ENCODE results near the gene CYB5B. TPM values are rescaled to one million over a fixed set of nuclear protein-coding genes. Genes with fewer than 3 reads are reported as not detected.

Gene CYB5B
- total RNA-seq, 1 donor, result 67.7 TPM

DNA sequence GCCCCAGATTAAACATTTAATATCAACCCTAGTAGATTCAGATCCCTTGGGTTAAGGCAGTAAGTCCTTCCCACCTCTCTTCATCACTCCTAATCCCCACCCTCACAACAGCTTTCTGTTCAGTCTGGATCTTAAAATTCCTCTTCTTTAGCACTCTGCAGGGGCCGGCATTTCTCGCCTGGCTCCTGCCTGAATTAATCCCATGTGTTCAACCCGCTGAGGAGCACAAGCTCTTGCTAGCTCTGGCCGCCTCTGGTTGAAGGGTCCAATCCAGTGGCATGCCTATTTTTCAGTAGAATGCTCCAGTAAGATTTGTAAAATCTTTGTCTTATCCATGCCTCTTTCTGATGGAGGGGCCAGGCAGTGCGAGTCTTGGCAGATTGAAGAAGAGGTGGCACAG is 59.2 kb downstream of the CYB5B start:
- Histone ChIP-seq H3K36me3 (ENCODE audit: insufficient read depth, low read length) (no peaks in the 10 kb centered on the region), H3K27ac (ENCODE audit: low read depth, low read length) (no peak overlapping the region), H3K9me3 (ENCODE audit: low read depth, low read length) (no peaks in the 10 kb centered on the region), H3K79me2 (ENCODE audit: insufficient read depth, low read length) (no peaks in the 10 kb centered on the region), H2AFZ (ENCODE audit: low read length) (no peak overlapping the region), H3K4me2 (ENCODE audit: insufficient read depth, low read length) (no peak overlapping the region), H3K4me3 (ENCODE audit: insufficient read depth, low read length) (no peak overlapping the region), H3K4me1 (ENCODE audit: insufficient read depth, low read length) (peaks cover 17% of the 10 kb centered on the region), H3K27me3 (ENCODE audit: insufficient read depth, low read length) (no peaks in the 10 kb centered on the region), H4K20me1 (ENCODE audit: insufficient read depth, low read length) (no peaks in the 10 kb centered on the region)
- TF ChIP-seq, protein P1, sequence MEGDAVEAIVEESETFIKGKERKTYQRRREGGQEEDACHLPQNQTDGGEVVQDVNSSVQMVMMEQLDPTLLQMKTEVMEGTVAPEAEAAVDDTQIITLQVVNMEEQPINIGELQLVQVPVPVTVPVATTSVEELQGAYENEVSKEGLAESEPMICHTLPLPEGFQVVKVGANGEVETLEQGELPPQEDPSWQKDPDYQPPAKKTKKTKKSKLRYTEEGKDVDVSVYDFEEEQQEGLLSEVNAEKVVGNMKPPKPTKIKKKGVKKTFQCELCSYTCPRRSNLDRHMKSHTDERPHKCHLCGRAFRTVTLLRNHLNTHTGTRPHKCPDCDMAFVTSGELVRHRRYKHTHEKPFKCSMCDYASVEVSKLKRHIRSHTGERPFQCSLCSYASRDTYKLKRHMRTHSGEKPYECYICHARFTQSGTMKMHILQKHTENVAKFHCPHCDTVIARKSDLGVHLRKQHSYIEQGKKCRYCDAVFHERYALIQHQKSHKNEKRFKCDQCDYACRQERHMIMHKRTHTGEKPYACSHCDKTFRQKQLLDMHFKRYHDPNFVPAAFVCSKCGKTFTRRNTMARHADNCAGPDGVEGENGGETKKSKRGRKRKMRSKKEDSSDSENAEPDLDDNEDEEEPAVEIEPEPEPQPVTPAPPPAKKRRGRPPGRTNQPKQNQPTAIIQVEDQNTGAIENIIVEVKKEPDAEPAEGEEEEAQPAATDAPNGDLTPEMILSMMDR (IDR thresholded peaks at IDR 0.05; ENCODE audit: extremely low read depth, low read depth, low read length), result no peak
- DNase-seq (ENCODE audit: insufficient read length, low spot score, missing footprints), result no peak

GRCh38 chr16:69485361-69485760 is 60.9 kb downstream of the CYB5B start:
- H2AFZ ChIP-seq (ENCODE audit: low read length), result no peak overlapping the region
- H3K27ac ChIP-seq (ENCODE audit: low read depth, low read length), result no peak overlapping the region
- H3K9me3 ChIP-seq (ENCODE audit: low read depth, low read length), result no peaks in the 10 kb centered on the region
- no peaks in the 10 kb centered on the region for H3K27me3 ChIP-seq (ENCODE audit: insufficient read depth, low read length)
- H3K79me2 ChIP-seq (ENCODE audit: insufficient read depth, low read length), result no peaks in the 10 kb centered on the region
- no peaks in the 10 kb centered on the region for H4K20me1 ChIP-seq (ENCODE audit: insufficient read depth, low read length)
- TF ChIP-seq, protein P1 (IDR thresholded peaks at IDR 0.05; ENCODE audit: extremely low read depth, low read depth, low read length), result no peak
- no peak overlapping the region for H3K4me2 ChIP-seq (ENCODE audit: insufficient read depth, low read length)
- no peaks in the 10 kb centered on the region for H3K36me3 ChIP-seq (ENCODE audit: insufficient read depth, low read length)
- DNase-seq (ENCODE audit: insufficient read length, low spot score, missing footprints), result no peak
- no peak overlapping the region for H3K4me3 ChIP-seq (ENCODE audit: insufficient read depth, low read length)
- H3K4me1 ChIP-seq (ENCODE audit: insufficient read depth, low read length), result peaks cover 17% of the 10 kb centered on the region

- H3K9me3 ChIP-seq (ENCODE audit: low read depth, low read length), result no peaks in the 10 kb centered on the region
- no peaks in the 10 kb centered on the region for H3K79me2 ChIP-seq (ENCODE audit: insufficient read depth, low read length)
- no peak overlapping the region for H3K27ac ChIP-seq (ENCODE audit: low read depth, low read length)
- TF ChIP-seq, protein P1 (IDR thresholded peaks at IDR 0.05; ENCODE audit: extremely low read depth, low read depth, low read length), result no peak
- no peak for DNase-seq (ENCODE audit: insufficient read length, low spot score, missing footprints)
- H3K4me2 ChIP-seq (ENCODE audit: insufficient read depth, low read length), result no peak overlapping the region
- H2AFZ ChIP-seq (ENCODE audit: low read length), result no peak overlapping the region
- H3K36me3 ChIP-seq (ENCODE audit: insufficient read depth, low read length), result no peaks in the 10 kb centered on the region
- H4K20me1 ChIP-seq (ENCODE audit: insufficient read depth, low read length), result no peaks in the 10 kb centered on the region
- H3K4me1 ChIP-seq (ENCODE audit: insufficient read depth, low read length), result peaks cover 17% of the 10 kb centered on the region
- no peak overlapping the region for H3K4me3 ChIP-seq (ENCODE audit: insufficient read depth, low read length)
- H3K27me3 ChIP-seq (ENCODE audit: insufficient read depth, low read length), result no peaks in the 10 kb centered on the region
Observed at GRCh38 chr16:69485816-69486215, 61.4 kb downstream of the CYB5B start.

DNA sequence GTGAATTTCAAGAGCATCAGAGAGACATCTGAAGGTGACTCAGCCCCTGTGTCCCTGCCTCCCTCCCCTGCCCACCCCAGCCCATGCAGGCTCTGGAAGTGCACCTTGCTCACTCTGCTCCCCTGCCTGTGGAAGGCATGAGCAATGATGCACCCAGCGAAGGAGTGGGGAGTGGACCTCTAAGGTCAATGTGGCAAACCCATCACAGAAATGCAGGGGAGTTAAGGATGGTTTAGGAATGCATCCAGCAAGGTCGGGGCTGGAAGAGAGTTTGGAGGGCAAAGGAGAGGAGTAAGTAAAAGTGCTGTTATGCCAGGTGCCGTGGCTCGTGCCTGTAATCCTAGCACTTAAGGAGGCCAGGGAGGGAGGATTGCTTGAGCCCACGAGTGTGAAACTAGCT is 61.9 kb downstream of the CYB5B start:
- DNase-seq (ENCODE audit: insufficient read length, low spot score, missing footprints), result no peak
- TF ChIP-seq, protein P1 (IDR thresholded peaks at IDR 0.05; ENCODE audit: extremely low read depth, low read depth, low read length), result no peak
- Histone ChIP-seq H4K20me1 (ENCODE audit: insufficient read depth, low read length) (no peaks in the 10 kb centered on the region), H3K36me3 (ENCODE audit: insufficient read depth, low read length) (no peaks in the 10 kb centered on the region), H2AFZ (ENCODE audit: low read length) (no peak overlapping the region), H3K4me1 (ENCODE audit: insufficient read depth, low read length) (peaks cover 17% of the 10 kb centered on the region), H3K4me3 (ENCODE audit: insufficient read depth, low read length) (no peak overlapping the region), H3K27me3 (ENCODE audit: insufficient read depth, low read length) (no peaks in the 10 kb centered on the region), H3K27ac (ENCODE audit: low read depth, low read length) (no peak overlapping the region), H3K4me2 (ENCODE audit: insufficient read depth, low read length) (no peak overlapping the region), H3K79me2 (ENCODE audit: insufficient read depth, low read length) (no peaks in the 10 kb centered on the region), H3K9me3 (ENCODE audit: low read depth, low read length) (no peaks in the 10 kb centered on the region)
